ENCODE results near the gene PSMC5. TPM values are rescaled to one million over a fixed set of nuclear protein-coding genes. Genes with fewer than 3 reads are reported as not detected.

The PSMC5 gene
- total and polyA plus RNA-seq, 10 donors = 74.5 to 175 (median 99.9) TPM

DNA sequence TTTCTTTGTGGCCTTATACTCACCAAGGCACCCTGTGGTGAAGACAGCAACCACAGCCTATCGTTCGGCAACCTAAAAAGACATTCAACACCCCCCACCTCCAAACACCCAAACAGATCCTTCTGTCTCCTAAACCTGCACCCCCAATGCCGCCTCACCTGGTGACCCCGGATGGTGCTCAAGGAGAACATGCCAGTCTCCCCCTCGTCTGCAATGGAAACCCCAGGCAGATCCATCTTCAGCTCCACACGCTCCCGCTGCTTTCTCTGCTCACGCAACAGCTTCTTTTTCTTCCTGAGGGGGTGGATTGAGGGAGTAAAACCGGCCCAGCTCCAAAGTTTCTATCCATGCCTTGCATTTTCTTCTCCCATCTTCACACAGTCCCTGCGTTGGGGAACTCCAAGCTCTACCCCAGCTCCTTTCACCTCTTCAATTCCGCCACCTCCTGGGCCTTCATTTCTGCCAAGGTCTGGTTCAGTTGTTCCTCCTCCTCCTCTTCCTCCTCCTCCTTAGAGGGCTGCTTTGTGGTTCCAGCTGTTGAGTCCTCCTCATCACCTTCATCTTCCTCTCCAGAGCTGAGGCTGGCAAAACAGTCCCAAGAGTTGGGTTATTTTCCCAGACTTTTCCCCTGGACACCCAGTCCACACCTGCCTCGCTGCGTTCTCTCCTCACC, 3.4 kb upstream of the PSMC5 start:
- 92 to 94% (median 93%) methylated on average over 13 of the region's 13 CpGs for WGBS, 5 donors
- no peaks in the 10 kb centered on the region for H3K27me3 ChIP-seq (replicated peaks in 1 of 7)
- no peak for TF ChIP-seq POLR2A (IDR thresholded peaks at IDR 0.05)
- TF ChIP-seq POLR2AphosphoS5 (IDR thresholded peaks at IDR 0.05) = no peak
- TF ChIP-seq, protein P1, sequence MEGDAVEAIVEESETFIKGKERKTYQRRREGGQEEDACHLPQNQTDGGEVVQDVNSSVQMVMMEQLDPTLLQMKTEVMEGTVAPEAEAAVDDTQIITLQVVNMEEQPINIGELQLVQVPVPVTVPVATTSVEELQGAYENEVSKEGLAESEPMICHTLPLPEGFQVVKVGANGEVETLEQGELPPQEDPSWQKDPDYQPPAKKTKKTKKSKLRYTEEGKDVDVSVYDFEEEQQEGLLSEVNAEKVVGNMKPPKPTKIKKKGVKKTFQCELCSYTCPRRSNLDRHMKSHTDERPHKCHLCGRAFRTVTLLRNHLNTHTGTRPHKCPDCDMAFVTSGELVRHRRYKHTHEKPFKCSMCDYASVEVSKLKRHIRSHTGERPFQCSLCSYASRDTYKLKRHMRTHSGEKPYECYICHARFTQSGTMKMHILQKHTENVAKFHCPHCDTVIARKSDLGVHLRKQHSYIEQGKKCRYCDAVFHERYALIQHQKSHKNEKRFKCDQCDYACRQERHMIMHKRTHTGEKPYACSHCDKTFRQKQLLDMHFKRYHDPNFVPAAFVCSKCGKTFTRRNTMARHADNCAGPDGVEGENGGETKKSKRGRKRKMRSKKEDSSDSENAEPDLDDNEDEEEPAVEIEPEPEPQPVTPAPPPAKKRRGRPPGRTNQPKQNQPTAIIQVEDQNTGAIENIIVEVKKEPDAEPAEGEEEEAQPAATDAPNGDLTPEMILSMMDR (IDR thresholded peaks at IDR 0.05 in 8 of 11, conservative IDR thresholded peaks at IDR 0.05 in 3 of 11) = no peak
- no peaks in the 10 kb centered on the region for H3K9me3 ChIP-seq
- peaks cover 19 to 90% (median 44%) of the 10 kb centered on the region in 6 donors for H3K4me1 ChIP-seq
- peaks cover 0 to 75% (median 67%) of the 10 kb centered on the region in 6 donors for H3K36me3 ChIP-seq
- H3K4me3 ChIP-seq = no peak overlapping the region
- DNase-seq = no peak
- no peak overlapping the region for H3K27ac ChIP-seq
- intact Hi-C loops (cut with DNase I; ENCODE audit: low total_unique reads) = loop anchor here (10.0 kb wide), 2 partner anchors 49 to 129 kb away; partner anchors contain the start of genes CCDC47 and DDX42

DNA sequence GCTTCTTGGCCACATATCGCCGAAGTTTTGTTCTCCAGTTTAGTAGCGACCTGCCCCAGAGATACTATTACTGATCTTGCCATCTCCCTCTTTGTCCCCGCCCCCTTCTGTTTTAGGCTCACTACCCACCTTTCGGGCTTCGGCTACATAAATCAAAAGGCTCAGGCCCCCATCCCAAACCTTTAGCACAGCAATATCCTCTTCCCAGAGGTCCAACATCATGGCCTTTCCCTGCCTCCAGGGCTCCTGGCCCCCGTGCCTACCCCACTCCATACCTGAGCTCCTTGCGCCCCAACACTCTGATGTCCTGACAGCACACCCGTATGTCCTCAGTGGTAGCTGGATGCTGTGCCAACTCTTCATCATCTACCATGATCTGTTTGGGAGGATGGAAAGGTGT, 2.9 kb upstream of the PSMC5 start:
- Histone ChIP-seq H3K9me3 (no peaks in the 10 kb centered on the region), H3K36me3 (peaks cover 0 to 75% (median 65%) of the 10 kb centered on the region in 6 donors), H3K4me3 (no peak overlapping the region), H3K4me1 (peaks cover 24 to 91% (median 48%) of the 10 kb centered on the region in 6 donors), H3K27ac (peak overlapping the region in 3 of 8 donors; percentile 32 to 94 (median 53)), H3K27me3 (replicated peaks in 1 of 7) (no peaks in the 10 kb centered on the region)
- 94 to 97% (median 97%) methylated on average over 9 of the region's 9 CpGs for WGBS, 5 donors
- TF ChIP-seq POLR2AphosphoS5 (IDR thresholded peaks at IDR 0.05) = no peak
- TF ChIP-seq POLR2A (IDR thresholded peaks at IDR 0.05) = no peak
- TF ChIP-seq, protein P1 (IDR thresholded peaks at IDR 0.05 in 8 of 11, conservative IDR thresholded peaks at IDR 0.05 in 3 of 11) = no peak
- no peak for DNase-seq
- intact Hi-C loops (cut with DNase I; ENCODE audit: low total_unique reads) = loop anchor here (10.0 kb wide), 2 partner anchors 50 to 130 kb away; partner anchors contain the start of genes CCDC47 and DDX42

DNA sequence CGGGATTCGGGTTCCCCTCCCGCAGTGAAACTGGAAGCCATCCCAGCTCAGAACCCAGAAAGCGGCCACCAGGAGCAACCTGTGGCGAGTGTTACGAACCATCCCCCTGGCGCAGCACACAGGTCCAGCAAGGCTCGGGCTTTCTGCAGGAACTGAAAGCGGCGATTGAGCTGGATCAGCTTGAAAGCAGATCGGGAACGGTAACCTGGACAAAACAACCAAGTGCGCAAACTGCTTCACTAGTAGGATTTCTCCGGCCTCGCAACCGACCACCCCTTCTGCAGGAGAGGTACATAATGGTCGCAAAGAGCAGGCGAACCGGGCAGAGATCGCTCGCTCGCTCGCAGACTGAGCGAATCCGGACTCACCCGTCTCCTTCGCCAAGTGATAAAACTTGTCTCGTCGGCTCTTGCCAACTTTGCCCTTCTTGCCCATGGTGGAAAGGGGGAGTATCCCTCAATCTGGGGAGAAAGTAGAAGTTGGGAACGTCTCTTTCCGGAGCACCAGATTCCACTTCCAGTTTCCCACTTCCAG, 696 bp upstream of the PSMC5 start:
- H3K27me3 ChIP-seq (replicated peaks in 1 of 7) = no peaks in the 10 kb centered on the region
- DNase-seq = no peak
- peaks cover 25 to 92% (median 58%) of the 10 kb centered on the region in 6 donors for H3K4me1 ChIP-seq
- H3K9me3 ChIP-seq = no peaks in the 10 kb centered on the region
- intact Hi-C loops (cut with DNase I; ENCODE audit: low total_unique reads) = loop anchor here (10.0 kb wide), 2 partner anchors 52 to 132 kb away; partner anchors contain the start of genes CCDC47 and DDX42
- H3K4me3 ChIP-seq = peak overlapping the region; percentile 85 to 98 (median 92)
- peak overlapping the region; percentile 88 to 94 (median 94) for H3K27ac ChIP-seq
- TF ChIP-seq POLR2A (IDR thresholded peaks at IDR 0.05) = no peak
- TF ChIP-seq, protein P1 (IDR thresholded peaks at IDR 0.05 in 8 of 11, conservative IDR thresholded peaks at IDR 0.05 in 3 of 11) = no peak
- TF ChIP-seq POLR2AphosphoS5 (IDR thresholded peaks at IDR 0.05) = no peak
- H3K36me3 ChIP-seq = peaks cover 0 to 75% (median 65%) of the 10 kb centered on the region in 6 donors
- 1 to 2% (median 1%) methylated on average over 27 to 31 of the region's 31 CpGs for WGBS, 5 donors

DNA sequence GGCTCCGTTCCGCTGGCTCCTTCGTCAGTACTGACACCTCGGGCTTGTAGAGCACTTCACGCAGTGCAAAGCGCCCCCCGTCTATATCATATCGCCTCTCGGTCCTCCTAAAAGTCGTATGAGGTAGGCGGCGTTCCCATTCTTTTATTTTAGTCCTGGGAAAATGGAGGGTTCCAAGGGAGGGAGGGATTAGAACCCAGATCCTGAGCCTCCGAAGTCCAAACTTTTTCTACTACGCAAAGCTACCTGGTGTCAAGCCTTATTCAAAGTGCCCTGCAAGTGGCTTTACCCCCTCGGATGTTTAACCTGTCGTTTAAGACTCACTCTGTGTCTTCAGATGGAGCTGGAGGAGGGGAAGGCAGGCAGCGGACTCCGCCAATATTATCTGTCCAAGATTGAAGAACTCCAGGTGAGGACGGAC, 580 bp downstream of the PSMC5 start:
- H3K4me3 ChIP-seq = peak overlapping the region; percentile 85 to 98 (median 92)
- intact Hi-C loops (cut with DNase I; ENCODE audit: low total_unique reads) = loop anchor here (10.0 kb wide), 2 partner anchors 53 to 133 kb away; partner anchors contain the start of genes CCDC47 and DDX42
- TF ChIP-seq, protein P1 (IDR thresholded peaks at IDR 0.05 in 8 of 11, conservative IDR thresholded peaks at IDR 0.05 in 3 of 11) = no peak
- no peak for TF ChIP-seq POLR2A (IDR thresholded peaks at IDR 0.05)
- TF ChIP-seq POLR2AphosphoS5 (IDR thresholded peaks at IDR 0.05) = no peak
- peaks cover 25 to 92% (median 56%) of the 10 kb centered on the region in 6 donors for H3K4me1 ChIP-seq
- H3K27ac ChIP-seq = peak overlapping the region; percentile 88 to 94 (median 94)
- H3K27me3 ChIP-seq (replicated peaks in 1 of 7) = no peaks in the 10 kb centered on the region
- H3K9me3 ChIP-seq = no peaks in the 10 kb centered on the region
- peaks cover 0 to 75% (median 66%) of the 10 kb centered on the region in 6 donors for H3K36me3 ChIP-seq
- WGBS, 5 donors = 1 to 4% (median 3%) methylated on average over 19 of the region's 19 CpGs
- DNase-seq = no peak

Data from spleen (tissue), 11 donors.